CD4-positive, alpha-beta T cell (primary cell): Measurements from ENCODE around the gene TMEM164. TPM values are rescaled to one million over a fixed set of nuclear protein-coding genes. Genes with fewer than 3 reads are reported as not detected.

Experiments used
- ATAC-seq: fragments of 200-7000 bp; cut with Tn5 transposase; one replicate; pipeline ENCODE4 v1.10.0; 2022; ENCODE audit warnings: mild to moderate bottlenecking; ENCODE audit not compliant: poor library complexity
- CTCF ChIA-PET: fragments of 350-600 bp; sonication (Branson Sonifier 250); formaldehyde crosslinking; loops from one replicate; lab custom pipeline; 2021; ENCODE audit warnings: antibody characterized with exemption, inconsistent platforms; lab: Charles Lee
- POLR2A ChIA-PET: fragments of 350-600 bp; sonication (Branson Sonifier 250); formaldehyde crosslinking; loops from one replicate; lab custom pipeline; 2021; ENCODE audit warnings: antibody characterized with exemption, inconsistent platforms; lab: Charles Lee
- DNase-seq, 14 experiments: peaks; one replicate each; pipeline ENCODE4 v3.0.0-alpha.2; 2013 to 2020; ENCODE audit warnings: mixed read lengths in 2 of 14
- H3K27ac ChIP-seq, 2 donors: one replicate each; pipeline versions ENCODE4 v1.5.1 to v1.7.0; 2013; ENCODE audit warnings: low read length in 2 of 2, low read depth in 1 of 2, mild to moderate bottlenecking in 1 of 2
- H3K27me3 ChIP-seq, 2 experiments: 1 replicate in 1 of 2; 2 replicates in 1 of 2; pipeline versions ENCODE4 v1.6.1 to v1.7.0; 2013; ENCODE audit warnings: low read length in 2 of 2, control low read depth in 1 of 2, mild to moderate bottlenecking in 1 of 2, moderate library complexity in 1 of 2; ENCODE audit not compliant: insufficient read depth in 2 of 2, control insufficient read depth in 1 of 2
- H3K36me3 ChIP-seq: one replicate; pipeline ENCODE4 v1.6.1; 2013; ENCODE audit warnings: low read length, control low read depth; ENCODE audit not compliant: insufficient read depth
- H3K4me1 ChIP-seq: one replicate; pipeline ENCODE4 v1.6.1; 2013; ENCODE audit warnings: low read length, control low read depth; ENCODE audit not compliant: insufficient read depth
- H3K4me3 ChIP-seq: one replicate; pipeline ENCODE4 v1.5.1; 2013; ENCODE audit warnings: mild to moderate bottlenecking, low read length, moderate library complexity
- H3K9me3 ChIP-seq, 2 experiments: 1 replicate in 1 of 2; 2 replicates in 1 of 2; pipeline versions ENCODE4 v1.6.1 to v1.7.0; 2013; ENCODE audit warnings: low read length in 2 of 2, mild to moderate bottlenecking in 2 of 2, control low read depth in 1 of 2, moderate library complexity in 1 of 2; ENCODE audit not compliant: control insufficient read depth in 1 of 2, insufficient read depth in 1 of 2
- H3K27ac Mint-ChIP-seq: one replicate; pipeline ENCODE4 v1.8.0; 2020; ENCODE audit warnings: mixed read lengths
- H3K27me3 Mint-ChIP-seq: one replicate; pipeline ENCODE4 v1.8.0; 2021; ENCODE audit warnings: mixed read lengths
- H3K36me3 Mint-ChIP-seq: one replicate; pipeline ENCODE4 v1.8.0; 2021; ENCODE audit warnings: low read depth, mixed read lengths
- H3K4me1 Mint-ChIP-seq: one replicate; pipeline ENCODE4 v1.8.0; 2021; ENCODE audit warnings: low read depth, mixed read lengths
- H3K4me3 Mint-ChIP-seq: one replicate; pipeline ENCODE4 v1.8.0; 2020; ENCODE audit warnings: mild to moderate bottlenecking, mixed read lengths
- H3K9me3 Mint-ChIP-seq: one replicate; pipeline ENCODE4 v1.8.0; 2020; ENCODE audit warnings: mixed read lengths
- intact Hi-C, 2 experiments: fragments of 100-400 bp; cut with DNase I in 1 of 2; cut with micrococcal nuclease in 1 of 2; formaldehyde crosslinking; loops; one replicate each; pipeline versions ENCODE4 v1.15.1 to v1.9.0; 2023 to 2025; cut with DNase I, micrococcal nuclease
- total RNA-seq, 174 experiments: library from RNA in 2 of 174; stranded (reverse) in 2 of 174; gene quantifications; one replicate each; pipeline ENCODE4 v1.2.3 and lab custom pipeline; 2021 to 2026
- TF ChIP-seq, protein P1 (sequence below): fragments of 200-600 bp; IDR thresholded peaks from one replicate; pipeline ENCODE4 v1.8.0; 2022; ENCODE audit warnings: antibody characterized with exemption, mild to moderate bottlenecking

TMEM164 gene
- total RNA-seq, 2 experiments from 2014 or later: 11.1 to 13.4 TPM

DNA sequence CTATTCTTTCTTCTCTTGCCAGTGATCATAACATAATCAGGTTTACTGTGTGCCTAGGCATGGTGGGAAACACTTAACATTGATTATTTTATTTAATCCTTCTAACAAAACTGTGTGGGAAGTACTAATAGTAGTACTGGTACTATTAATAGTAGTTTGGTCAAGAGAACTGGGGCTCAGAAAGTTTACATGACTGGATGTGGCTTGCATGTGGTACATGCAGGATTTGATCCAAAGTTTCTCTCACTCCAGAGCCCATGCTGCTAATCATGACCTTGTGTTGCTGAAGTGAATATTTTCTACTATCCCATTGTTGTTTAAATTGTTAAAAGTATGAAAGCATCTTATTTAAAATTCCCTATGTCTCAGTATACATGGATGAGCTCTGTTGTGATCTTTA is 78.4 kb downstream of the TMEM164 start:
- Histone ChIP-seq H3K27ac (no peak overlapping the region), H3K27me3 (no peaks in the 10 kb centered on the region), H3K4me1 (no peaks in the 10 kb centered on the region), H3K4me3 (no peak overlapping the region), H3K9me3 (no peaks in the 10 kb centered on the region), H3K36me3 (no peaks in the 10 kb centered on the region)
- Mint-ChIP-seq H3K9me3 (no peaks in the 10 kb centered on the region), H3K36me3 (peaks cover 27% of the 10 kb centered on the region), H3K4me3 (no peak overlapping the region), H3K27ac (no peak overlapping the region), H3K4me1 (peaks cover 11% of the 10 kb centered on the region), H3K27me3 (no peaks in the 10 kb centered on the region)
- ChIA-PET CTCF (no interaction called here), POLR2A (no interaction called here)
- TF ChIP-seq, protein P1, sequence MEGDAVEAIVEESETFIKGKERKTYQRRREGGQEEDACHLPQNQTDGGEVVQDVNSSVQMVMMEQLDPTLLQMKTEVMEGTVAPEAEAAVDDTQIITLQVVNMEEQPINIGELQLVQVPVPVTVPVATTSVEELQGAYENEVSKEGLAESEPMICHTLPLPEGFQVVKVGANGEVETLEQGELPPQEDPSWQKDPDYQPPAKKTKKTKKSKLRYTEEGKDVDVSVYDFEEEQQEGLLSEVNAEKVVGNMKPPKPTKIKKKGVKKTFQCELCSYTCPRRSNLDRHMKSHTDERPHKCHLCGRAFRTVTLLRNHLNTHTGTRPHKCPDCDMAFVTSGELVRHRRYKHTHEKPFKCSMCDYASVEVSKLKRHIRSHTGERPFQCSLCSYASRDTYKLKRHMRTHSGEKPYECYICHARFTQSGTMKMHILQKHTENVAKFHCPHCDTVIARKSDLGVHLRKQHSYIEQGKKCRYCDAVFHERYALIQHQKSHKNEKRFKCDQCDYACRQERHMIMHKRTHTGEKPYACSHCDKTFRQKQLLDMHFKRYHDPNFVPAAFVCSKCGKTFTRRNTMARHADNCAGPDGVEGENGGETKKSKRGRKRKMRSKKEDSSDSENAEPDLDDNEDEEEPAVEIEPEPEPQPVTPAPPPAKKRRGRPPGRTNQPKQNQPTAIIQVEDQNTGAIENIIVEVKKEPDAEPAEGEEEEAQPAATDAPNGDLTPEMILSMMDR: no peak
- ATAC-seq: no peak
- DNase-seq: no peak
- intact Hi-C loops: no loop called here

DNA sequence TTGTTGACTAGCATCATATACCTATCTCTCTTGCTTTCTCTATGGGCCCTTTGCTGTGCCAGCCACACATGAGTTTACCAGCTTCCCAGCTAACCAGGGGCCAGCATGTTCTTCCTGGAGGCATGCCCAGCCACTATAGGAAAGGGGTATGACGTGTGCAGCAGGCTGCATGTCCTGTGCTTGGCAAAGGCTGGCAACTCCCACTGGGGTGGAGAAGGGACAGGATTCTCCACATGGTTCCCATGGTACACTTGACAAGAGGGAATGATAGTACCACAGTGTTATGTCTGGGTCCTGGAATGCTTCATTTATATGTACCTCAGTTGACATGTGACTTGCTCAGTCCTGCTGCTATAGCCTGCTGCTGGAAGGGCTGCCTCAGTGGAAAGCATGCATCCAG is 78.8 kb downstream of the TMEM164 start:
- no peak for ATAC-seq

DNA sequence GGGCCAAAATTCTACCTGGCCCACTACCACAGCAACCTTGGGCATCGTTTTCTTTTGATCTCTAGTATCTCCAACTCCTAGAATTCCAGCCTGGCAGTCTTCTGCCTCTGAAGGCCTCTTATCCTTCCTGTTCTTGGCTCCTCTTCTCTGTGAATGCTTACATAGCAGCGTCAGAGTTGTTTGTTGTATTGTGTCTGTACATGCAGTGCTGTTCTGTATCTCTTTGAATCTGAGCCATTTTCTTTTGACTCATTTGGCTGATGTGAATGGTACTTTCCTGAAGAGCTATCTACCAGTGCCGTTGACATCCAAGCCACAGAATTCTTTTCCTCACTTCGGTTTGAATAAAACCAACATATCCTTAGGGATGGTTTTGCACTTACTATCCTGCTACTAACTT is 79.2 kb downstream of the TMEM164 start:
- ChIA-PET CTCF (no interaction called here), POLR2A (no interaction called here)
- Mint-ChIP-seq H3K4me1 (peaks cover 18% of the 10 kb centered on the region), H3K9me3 (no peaks in the 10 kb centered on the region), H3K4me3 (no peak overlapping the region), H3K36me3 (peaks cover 23% of the 10 kb centered on the region), H3K27me3 (no peaks in the 10 kb centered on the region), H3K27ac (no peak overlapping the region)
- DNase-seq: no peak
- Histone ChIP-seq H3K36me3 (no peaks in the 10 kb centered on the region), H3K27ac (no peak overlapping the region), H3K9me3 (no peaks in the 10 kb centered on the region), H3K4me3 (no peak overlapping the region), H3K4me1 (no peaks in the 10 kb centered on the region), H3K27me3 (no peaks in the 10 kb centered on the region)
- TF ChIP-seq, protein P1: no peak
- intact Hi-C loops: no loop called here
- no peak for ATAC-seq

More for the DNA sequence above, 78.8 kb downstream of the TMEM164 start:
- DNase-seq: no peak
- Mint-ChIP-seq H3K27me3 (no peaks in the 10 kb centered on the region), H3K4me1 (peaks cover 15% of the 10 kb centered on the region), H3K4me3 (no peak overlapping the region), H3K36me3 (peaks cover 26% of the 10 kb centered on the region), H3K9me3 (no peaks in the 10 kb centered on the region), H3K27ac (no peak overlapping the region)
- Histone ChIP-seq H3K4me1 (no peaks in the 10 kb centered on the region), H3K36me3 (no peaks in the 10 kb centered on the region), H3K27me3 (no peaks in the 10 kb centered on the region), H3K4me3 (no peak overlapping the region), H3K9me3 (no peaks in the 10 kb centered on the region), H3K27ac (no peak overlapping the region)
- intact Hi-C loops: no loop called here
- ChIA-PET CTCF (no interaction called here), POLR2A (no interaction called here)
- TF ChIP-seq, protein P1: no peak
